ENCODE measurements around the gene F10. TPM values are rescaled to one million over a fixed set of nuclear protein-coding genes. Genes with fewer than 3 reads are reported as not detected.

The F10 gene
- not detected in 2 replicates for total RNA-seq (2014; rRNA removed; shearing (Covaris generic); ENCODE audit: low replicate concordance)

- Histone ChIP-seq H3K79me2 (ENCODE audit: low read length) (no peaks in the 10 kb centered on the region), H3K27me3 (ENCODE audit: low read length) (no peaks in the 10 kb centered on the region), H3K9me2 (replicated peaks; ENCODE audit: insufficient read depth, low read length) (no peaks in the 10 kb centered on the region), H3K9ac (ENCODE audit: low read length) (no peak within 1 kb of the TSS), H3K27ac (ENCODE audit: low read length) (no peak within 1 kb of the TSS), H3K4me2 (ENCODE audit: low read depth, low read length, poor library complexity, severe bottlenecking) (no peak within 1 kb of the TSS), H3K9me3 (ENCODE audit: low read length) (no peaks in the 10 kb centered on the region), H4K20me1 (ENCODE audit: insufficient read depth, low read depth, low read length) (no peaks in the 10 kb centered on the region; the same call in 1 of the 2 replicates), H3K36me3 (ENCODE audit: insufficient read depth, low read length) (no peaks in the 10 kb centered on the region), H3K4me3 (ENCODE audit: low read length) (no peak within 1 kb of the TSS), H2AFZ (ENCODE audit: low read length) (no peak within 1 kb of the TSS), H3K4me1 (ENCODE audit: low read length) (no peaks in the 10 kb centered on the region)
- DNase-seq, result no peak
Observed at GRCh38 chr13:113122550-113123225, at the start of gene F10. TSS of gene F10 (plus strand) at chr13:113122799. CDS start at chr13:113122856, 57 bp downstream.

GRCh38 chr13:113073942-113074341 lies 48.7 kb upstream of the F10 start:
- Histone ChIP-seq H3K79me2 (ENCODE audit: low read length) (no peaks in the 10 kb centered on the region), H3K36me3 (ENCODE audit: insufficient read depth, low read length) (no peaks in the 10 kb centered on the region), H3K9me3 (ENCODE audit: low read length) (no peaks in the 10 kb centered on the region), H3K4me1 (ENCODE audit: low read length) (no peaks in the 10 kb centered on the region), H3K4me2 (ENCODE audit: low read depth, low read length, poor library complexity, severe bottlenecking) (no peak overlapping the region), H4K20me1 (ENCODE audit: insufficient read depth, low read depth, low read length) (no peaks in the 10 kb centered on the region), H3K27me3 (ENCODE audit: low read length) (no peaks in the 10 kb centered on the region), H3K9ac (ENCODE audit: low read length) (no peak overlapping the region), H3K4me3 (ENCODE audit: low read length) (no peak overlapping the region), H2AFZ (ENCODE audit: low read length) (no peak overlapping the region), H3K9me2 (replicated peaks; ENCODE audit: insufficient read depth, low read length) (no peaks in the 10 kb centered on the region), H3K27ac (ENCODE audit: low read length) (no peak overlapping the region)
- no peak for DNase-seq

GRCh38 chr13:113074401-113074800 lies 48.2 kb upstream of the F10 start:
- Histone ChIP-seq H3K27ac (ENCODE audit: low read length) (no peak overlapping the region), H3K4me2 (ENCODE audit: low read depth, low read length, poor library complexity, severe bottlenecking) (no peak overlapping the region), H3K27me3 (ENCODE audit: low read length) (no peaks in the 10 kb centered on the region), H3K9ac (ENCODE audit: low read length) (no peak overlapping the region), H2AFZ (ENCODE audit: low read length) (no peak overlapping the region), H3K9me2 (replicated peaks; ENCODE audit: insufficient read depth, low read length) (no peaks in the 10 kb centered on the region), H3K4me3 (ENCODE audit: low read length) (no peak overlapping the region), H3K9me3 (ENCODE audit: low read length) (no peaks in the 10 kb centered on the region), H3K4me1 (ENCODE audit: low read length) (no peaks in the 10 kb centered on the region), H3K36me3 (ENCODE audit: insufficient read depth, low read length) (no peaks in the 10 kb centered on the region), H4K20me1 (ENCODE audit: insufficient read depth, low read depth, low read length) (no peaks in the 10 kb centered on the region), H3K79me2 (ENCODE audit: low read length) (no peaks in the 10 kb centered on the region)
- DNase-seq, result no peak

- no peak overlapping the region for H3K4me2 ChIP-seq (ENCODE audit: low read depth, low read length, poor library complexity, severe bottlenecking)
- no peak overlapping the region for H3K4me3 ChIP-seq (ENCODE audit: low read length)
- no peaks in the 10 kb centered on the region for H3K9me2 ChIP-seq (replicated peaks; ENCODE audit: insufficient read depth, low read length)
- H3K4me1 ChIP-seq (ENCODE audit: low read length), result no peaks in the 10 kb centered on the region
- H3K36me3 ChIP-seq (ENCODE audit: insufficient read depth, low read length), result no peaks in the 10 kb centered on the region
- no peaks in the 10 kb centered on the region for H4K20me1 ChIP-seq (ENCODE audit: insufficient read depth, low read depth, low read length)
- no peaks in the 10 kb centered on the region for H3K27me3 ChIP-seq (ENCODE audit: low read length)
- H3K9ac ChIP-seq (ENCODE audit: low read length), result no peak overlapping the region
- H3K9me3 ChIP-seq (ENCODE audit: low read length), result no peaks in the 10 kb centered on the region
- H3K79me2 ChIP-seq (ENCODE audit: low read length), result no peaks in the 10 kb centered on the region
- DNase-seq, result no peak
- no peak overlapping the region for H3K27ac ChIP-seq (ENCODE audit: low read length)
- no peak overlapping the region for H2AFZ ChIP-seq (ENCODE audit: low read length)
Observed at GRCh38 chr13:113074876-113075275, 47.7 kb upstream of the F10 start.

- Histone ChIP-seq H3K4me1 (ENCODE audit: low read length) (no peaks in the 10 kb centered on the region), H4K20me1 (ENCODE audit: insufficient read depth, low read depth, low read length) (no peaks in the 10 kb centered on the region), H3K27ac (ENCODE audit: low read length) (no peak overlapping the region), H3K4me2 (ENCODE audit: low read depth, low read length, poor library complexity, severe bottlenecking) (no peak overlapping the region), H3K9ac (ENCODE audit: low read length) (no peak overlapping the region), H2AFZ (ENCODE audit: low read length) (no peak overlapping the region), H3K9me3 (ENCODE audit: low read length) (no peaks in the 10 kb centered on the region), H3K4me3 (ENCODE audit: low read length) (no peak overlapping the region), H3K79me2 (ENCODE audit: low read length) (no peaks in the 10 kb centered on the region), H3K27me3 (ENCODE audit: low read length) (no peaks in the 10 kb centered on the region), H3K9me2 (replicated peaks; ENCODE audit: insufficient read depth, low read length) (no peaks in the 10 kb centered on the region), H3K36me3 (ENCODE audit: insufficient read depth, low read length) (no peaks in the 10 kb centered on the region)
- DNase-seq, result no peak
Observed at GRCh38 chr13:113075711-113076110, 46.9 kb upstream of the F10 start.

- Histone ChIP-seq H2AFZ (ENCODE audit: low read length) (no peak overlapping the region), H3K79me2 (ENCODE audit: low read length) (no peaks in the 10 kb centered on the region), H4K20me1 (ENCODE audit: insufficient read depth, low read depth, low read length) (no peaks in the 10 kb centered on the region), H3K4me3 (ENCODE audit: low read length) (no peak overlapping the region), H3K9ac (ENCODE audit: low read length) (no peak overlapping the region), H3K9me3 (ENCODE audit: low read length) (no peaks in the 10 kb centered on the region), H3K9me2 (replicated peaks; ENCODE audit: insufficient read depth, low read length) (no peaks in the 10 kb centered on the region), H3K4me2 (ENCODE audit: low read depth, low read length, poor library complexity, severe bottlenecking) (no peak overlapping the region), H3K27me3 (ENCODE audit: low read length) (no peaks in the 10 kb centered on the region), H3K4me1 (ENCODE audit: low read length) (no peaks in the 10 kb centered on the region), H3K27ac (ENCODE audit: low read length) (no peak overlapping the region), H3K36me3 (ENCODE audit: insufficient read depth, low read length) (no peaks in the 10 kb centered on the region)
- DNase-seq, result no peak
Observed at GRCh38 chr13:113076681-113077401, 45.8 kb upstream of the F10 start.

- H3K4me1 ChIP-seq (ENCODE audit: low read length), result no peaks in the 10 kb centered on the region
- DNase-seq, result no peak
- no peak overlapping the region for H3K4me3 ChIP-seq (ENCODE audit: low read length)
- H4K20me1 ChIP-seq (ENCODE audit: insufficient read depth, low read depth, low read length), result no peaks in the 10 kb centered on the region
- H3K27ac ChIP-seq (ENCODE audit: low read length), result no peak overlapping the region
- no peaks in the 10 kb centered on the region for H3K36me3 ChIP-seq (ENCODE audit: insufficient read depth, low read length)
- H3K4me2 ChIP-seq (ENCODE audit: low read depth, low read length, poor library complexity, severe bottlenecking), result no peak overlapping the region
- no peaks in the 10 kb centered on the region for H3K79me2 ChIP-seq (ENCODE audit: low read length)
- no peaks in the 10 kb centered on the region for H3K9me2 ChIP-seq (replicated peaks; ENCODE audit: insufficient read depth, low read length)
- H3K27me3 ChIP-seq (ENCODE audit: low read length), result no peaks in the 10 kb centered on the region
- no peaks in the 10 kb centered on the region for H3K9me3 ChIP-seq (ENCODE audit: low read length)
- no peak overlapping the region for H2AFZ ChIP-seq (ENCODE audit: low read length)
- no peak overlapping the region for H3K9ac ChIP-seq (ENCODE audit: low read length)
Observed at GRCh38 chr13:113077566-113077952, 45.0 kb upstream of the F10 start.

GRCh38 chr13:113077953-113078901 lies 44.4 kb upstream of the F10 start:
- Histone ChIP-seq H3K79me2 (ENCODE audit: low read length) (no peaks in the 10 kb centered on the region), H3K4me2 (ENCODE audit: low read depth, low read length, poor library complexity, severe bottlenecking) (no peak overlapping the region), H2AFZ (ENCODE audit: low read length) (no peak overlapping the region), H3K27me3 (ENCODE audit: low read length) (no peaks in the 10 kb centered on the region), H3K4me1 (ENCODE audit: low read length) (no peaks in the 10 kb centered on the region), H3K4me3 (ENCODE audit: low read length) (no peak overlapping the region), H3K9me3 (ENCODE audit: low read length) (no peaks in the 10 kb centered on the region), H3K27ac (ENCODE audit: low read length) (no peak overlapping the region), H3K9ac (ENCODE audit: low read length) (no peak overlapping the region), H3K36me3 (ENCODE audit: insufficient read depth, low read length) (no peaks in the 10 kb centered on the region), H4K20me1 (ENCODE audit: insufficient read depth, low read depth, low read length) (no peaks in the 10 kb centered on the region), H3K9me2 (replicated peaks; ENCODE audit: insufficient read depth, low read length) (no peaks in the 10 kb centered on the region)
- no peak for DNase-seq
